ENCODE measurements around the gene MINDY4. TPM values are rescaled to one million over a fixed set of nuclear protein-coding genes. Genes with fewer than 3 reads are reported as not detected.
A peak's percentile ranks its signal among the peaks of the same experiment; 100 is the strongest.

Gene MINDY4
- total RNA-seq, 1 experiment from 2014 or later = 7.5 TPM

GRCh38 chr7:30764030-30764975 lies 6.9 kb upstream of the MINDY4 start:
- in situ Hi-C loops (cut with HindIII; ENCODE audit: low sequenced_read_pairs) = no loop called here
- no peak for DNase-seq (ENCODE audit: low spot score)

GRCh38 chr7:30765408-30765807 lies 5.8 kb upstream of the MINDY4 start:
- no peak for DNase-seq (ENCODE audit: low spot score)
- in situ Hi-C loops (cut with HindIII; ENCODE audit: low sequenced_read_pairs) = no loop called here

GRCh38 chr7:30770845-30771173 lies 408 bp upstream of the MINDY4 start:
- in situ Hi-C loops (cut with HindIII; ENCODE audit: low sequenced_read_pairs) = no loop called here
- no peak for DNase-seq (ENCODE audit: low spot score)

GRCh38 chr7:30771880-30772425 lies 736 bp downstream of the MINDY4 start:
- peak; percentile 21 for DNase-seq (ENCODE audit: low spot score)

GRCh38 chr7:30772984-30773383 lies 1.8 kb downstream of the MINDY4 start:
- in situ Hi-C loops (cut with HindIII; ENCODE audit: low sequenced_read_pairs) = no loop called here
- no peak for DNase-seq (ENCODE audit: low spot score)

More at GRCh38 chr7:30771880-30772425, 736 bp downstream of the MINDY4 start:
- in situ Hi-C loops (cut with HindIII; ENCODE audit: low sequenced_read_pairs) = no loop called here

GRCh38 chr7:30775992-30776391 lies 4.8 kb downstream of the MINDY4 start:
- in situ Hi-C loops (cut with HindIII; ENCODE audit: low sequenced_read_pairs) = no loop called here
- DNase-seq (ENCODE audit: low spot score) = no peak

- DNase-seq (ENCODE audit: low spot score) = no peak
- in situ Hi-C loops (cut with HindIII; ENCODE audit: low sequenced_read_pairs) = no loop called here
Measured at GRCh38 chr7:30776971-30777370, 5.8 kb downstream of the MINDY4 start.

- in situ Hi-C loops (cut with HindIII; ENCODE audit: low sequenced_read_pairs) = no loop called here
- no peak for DNase-seq (ENCODE audit: low spot score)
Measured at GRCh38 chr7:30778255-30779025, 7.2 kb downstream of the MINDY4 start.

- in situ Hi-C loops (cut with HindIII; ENCODE audit: low sequenced_read_pairs) = no loop called here
- no peak for DNase-seq (ENCODE audit: low spot score)
Measured at GRCh38 chr7:30779574-30779973, 8.4 kb downstream of the MINDY4 start.

GRCh38 chr7:30780941-30781340 lies 9.7 kb downstream of the MINDY4 start:
- DNase-seq (ENCODE audit: low spot score) = peak; percentile 29

GRCh38 chr7:30782690-30783089 lies 11.5 kb downstream of the MINDY4 start:
- in situ Hi-C loops (cut with HindIII; ENCODE audit: low sequenced_read_pairs) = no loop called here

More at GRCh38 chr7:30780941-30781340, 9.7 kb downstream of the MINDY4 start:
- in situ Hi-C loops (cut with HindIII; ENCODE audit: low sequenced_read_pairs) = no loop called here

GRCh38 chr7:30785786-30786185 lies 14.6 kb downstream of the MINDY4 start:
- DNase-seq (ENCODE audit: low spot score) = peak; percentile 72
- in situ Hi-C loops (cut with HindIII; ENCODE audit: low sequenced_read_pairs) = no loop called here

More at GRCh38 chr7:30782690-30783089, 11.5 kb downstream of the MINDY4 start:
- no peak for DNase-seq (ENCODE audit: low spot score)

GRCh38 chr7:30787486-30787885 lies 16.3 kb downstream of the MINDY4 start:
- DNase-seq (ENCODE audit: low spot score) = no peak
- in situ Hi-C loops (cut with HindIII; ENCODE audit: low sequenced_read_pairs) = no loop called here

GRCh38 chr7:30788640-30789333 lies 17.6 kb downstream of the MINDY4 start:
- peak; percentile 50 for DNase-seq (ENCODE audit: low spot score)
- in situ Hi-C loops (cut with HindIII; ENCODE audit: low sequenced_read_pairs) = no loop called here

GRCh38 chr7:30789334-30789711 lies 18.1 kb downstream of the MINDY4 start:
- no peak for DNase-seq (ENCODE audit: low spot score)
- in situ Hi-C loops (cut with HindIII; ENCODE audit: low sequenced_read_pairs) = no loop called here

GRCh38 chr7:30790356-30790755 lies 19.1 kb downstream of the MINDY4 start:
- no peak for DNase-seq (ENCODE audit: low spot score)
- in situ Hi-C loops (cut with HindIII; ENCODE audit: low sequenced_read_pairs) = no loop called here

- DNase-seq (ENCODE audit: low spot score) = no peak
- in situ Hi-C loops (cut with HindIII; ENCODE audit: low sequenced_read_pairs) = no loop called here
Measured at GRCh38 chr7:30791114-30791513, 19.9 kb downstream of the MINDY4 start.

GRCh38 chr7:30795161-30795948 lies 24.1 kb downstream of the MINDY4 start:
- no peak for DNase-seq (ENCODE audit: low spot score)
- in situ Hi-C loops (cut with HindIII; ENCODE audit: low sequenced_read_pairs) = no loop called here

Data from G401 (cell line).